ENCODE data around the gene CHCHD6.

The CHCHD6 gene

DNA sequence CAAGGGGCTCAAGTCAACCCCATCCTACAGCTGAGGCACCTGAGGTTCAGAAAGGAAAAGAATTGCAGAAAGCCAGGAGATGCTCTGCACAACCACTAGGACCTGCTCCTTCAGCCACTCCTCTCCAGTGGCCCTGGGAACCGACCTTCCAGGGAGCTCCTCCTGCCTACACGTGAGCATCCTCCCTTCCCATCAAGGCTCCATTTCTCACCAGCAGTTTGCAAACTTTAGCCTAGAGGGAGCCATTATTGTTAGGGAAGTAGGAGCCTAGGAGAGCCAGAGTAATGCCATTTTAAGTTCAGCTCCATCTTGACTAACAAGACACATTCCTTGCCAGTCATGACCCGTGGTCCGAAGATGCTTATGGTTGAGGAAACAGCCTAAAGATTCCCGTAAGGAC, 11.2 kb upstream of the CHCHD6 start:
- no peak overlapping the region for H3K4me3 ChIP-seq (ENCODE audit: low read depth, low read length)
- TF ChIP-seq, protein P1, sequence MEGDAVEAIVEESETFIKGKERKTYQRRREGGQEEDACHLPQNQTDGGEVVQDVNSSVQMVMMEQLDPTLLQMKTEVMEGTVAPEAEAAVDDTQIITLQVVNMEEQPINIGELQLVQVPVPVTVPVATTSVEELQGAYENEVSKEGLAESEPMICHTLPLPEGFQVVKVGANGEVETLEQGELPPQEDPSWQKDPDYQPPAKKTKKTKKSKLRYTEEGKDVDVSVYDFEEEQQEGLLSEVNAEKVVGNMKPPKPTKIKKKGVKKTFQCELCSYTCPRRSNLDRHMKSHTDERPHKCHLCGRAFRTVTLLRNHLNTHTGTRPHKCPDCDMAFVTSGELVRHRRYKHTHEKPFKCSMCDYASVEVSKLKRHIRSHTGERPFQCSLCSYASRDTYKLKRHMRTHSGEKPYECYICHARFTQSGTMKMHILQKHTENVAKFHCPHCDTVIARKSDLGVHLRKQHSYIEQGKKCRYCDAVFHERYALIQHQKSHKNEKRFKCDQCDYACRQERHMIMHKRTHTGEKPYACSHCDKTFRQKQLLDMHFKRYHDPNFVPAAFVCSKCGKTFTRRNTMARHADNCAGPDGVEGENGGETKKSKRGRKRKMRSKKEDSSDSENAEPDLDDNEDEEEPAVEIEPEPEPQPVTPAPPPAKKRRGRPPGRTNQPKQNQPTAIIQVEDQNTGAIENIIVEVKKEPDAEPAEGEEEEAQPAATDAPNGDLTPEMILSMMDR (IDR thresholded peaks at IDR 0.05; ENCODE audit: low read depth, low read length): no peak

DNA sequence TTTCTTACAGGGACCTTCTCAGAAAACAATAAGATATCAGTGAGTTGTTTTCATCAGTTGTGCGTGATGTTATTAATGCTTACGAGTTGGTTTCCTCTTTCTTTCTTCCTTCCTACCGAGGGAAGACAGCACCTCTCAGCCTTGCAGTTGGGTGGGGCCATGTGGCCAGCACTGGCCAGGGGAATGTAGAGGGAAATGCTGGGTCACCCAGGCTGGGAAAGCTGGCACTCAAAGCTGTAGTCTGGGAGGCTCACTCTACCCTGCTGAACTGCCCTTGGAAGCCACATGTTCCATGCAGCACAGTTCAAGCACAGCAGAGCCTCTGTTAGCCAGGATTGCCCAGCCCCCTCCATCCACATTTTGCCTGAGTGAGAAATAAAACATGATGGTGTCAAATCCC, 10.1 kb upstream of the CHCHD6 start:
- H3K4me3 ChIP-seq (ENCODE audit: low read depth, low read length): no peak overlapping the region
- TF ChIP-seq, protein P1 (IDR thresholded peaks at IDR 0.05; ENCODE audit: low read depth, low read length): no peak

DNA sequence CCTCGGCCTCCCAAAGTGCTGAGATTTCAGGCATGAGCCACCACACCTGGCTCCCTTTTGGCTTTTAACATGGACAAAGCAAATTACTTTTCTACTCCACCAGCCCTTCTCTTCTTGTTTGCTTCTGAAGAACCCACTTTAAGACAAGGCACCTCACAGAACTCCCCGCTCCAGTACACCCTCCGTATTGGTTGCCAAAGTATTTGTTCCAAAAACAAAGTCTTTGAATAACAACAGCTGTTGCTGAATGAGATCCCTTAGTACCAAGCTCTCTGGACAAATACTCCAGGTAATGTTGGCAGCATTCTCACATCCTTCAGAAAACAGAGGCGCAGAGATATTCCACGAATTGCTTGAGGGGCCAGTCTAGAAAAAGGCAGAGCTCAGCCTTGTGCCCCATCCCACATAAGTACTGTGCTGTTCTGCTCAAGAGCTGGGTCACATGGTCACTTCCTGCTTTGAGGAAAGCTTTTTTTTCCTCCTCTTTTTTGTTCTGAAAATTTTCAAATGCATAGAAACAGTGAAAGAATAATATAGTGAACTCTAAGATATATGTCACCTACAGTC, 7.3 kb upstream of the CHCHD6 start:
- TF ChIP-seq, protein P1 (IDR thresholded peaks at IDR 0.05; ENCODE audit: low read depth, low read length): no peak

GRCh38 chr3:126699011-126699410, 5.0 kb upstream of the CHCHD6 start:
- no peak overlapping the region for H3K4me3 ChIP-seq (ENCODE audit: low read depth, low read length)
- TF ChIP-seq, protein P1 (IDR thresholded peaks at IDR 0.05; ENCODE audit: low read depth, low read length): no peak

More for the DNA sequence above, 7.3 kb upstream of the CHCHD6 start:
- no peak overlapping the region for H3K4me3 ChIP-seq (ENCODE audit: low read depth, low read length)

DNA sequence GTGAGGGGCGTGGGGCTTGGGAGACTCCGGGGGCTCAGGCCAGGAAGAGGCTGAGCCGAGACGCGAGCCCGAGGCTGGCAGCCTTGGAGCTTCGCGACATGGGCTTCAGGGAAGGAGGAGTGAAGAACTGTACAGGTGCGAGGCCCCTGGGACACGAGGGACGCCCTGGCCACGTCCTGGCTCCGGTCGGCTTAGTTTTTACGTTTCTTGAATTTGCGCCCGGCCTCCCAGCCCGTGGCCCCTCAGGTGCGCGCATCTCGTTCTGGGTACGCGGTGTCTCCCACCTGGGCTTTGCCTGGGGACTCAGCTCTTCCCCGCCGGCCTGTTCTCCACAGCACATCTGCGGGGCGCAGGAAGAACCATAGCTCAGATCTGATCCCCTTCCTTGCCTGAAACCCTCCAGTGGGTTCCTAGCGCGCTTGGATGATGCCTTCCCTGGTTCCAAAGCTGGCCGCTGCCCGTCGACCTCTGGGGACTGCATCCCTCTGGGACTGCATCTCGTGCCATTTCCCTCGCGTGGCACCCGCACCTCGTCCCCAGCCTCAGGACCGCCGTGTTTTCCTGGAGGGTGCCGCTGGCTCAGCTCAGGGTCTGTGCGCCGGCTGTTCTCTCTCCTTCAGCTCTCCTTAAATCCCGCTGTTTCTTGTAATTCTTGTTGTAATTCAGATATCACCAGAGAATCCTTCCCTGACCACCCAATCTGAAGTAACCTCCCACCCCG, 614 bp downstream of the CHCHD6 start:
- TF ChIP-seq, protein P1 (IDR thresholded peaks at IDR 0.05; ENCODE audit: low read depth, low read length): no peak
- peak overlapping the region; percentile 84 for H3K4me3 ChIP-seq (ENCODE audit: low read depth, low read length)

- no peak overlapping the region for H3K4me3 ChIP-seq (ENCODE audit: low read depth, low read length)
- TF ChIP-seq, protein P1 (IDR thresholded peaks at IDR 0.05; ENCODE audit: low read depth, low read length): no peak
Observed at GRCh38 chr3:126706631-126707030, 2.6 kb downstream of the CHCHD6 start.

DNA sequence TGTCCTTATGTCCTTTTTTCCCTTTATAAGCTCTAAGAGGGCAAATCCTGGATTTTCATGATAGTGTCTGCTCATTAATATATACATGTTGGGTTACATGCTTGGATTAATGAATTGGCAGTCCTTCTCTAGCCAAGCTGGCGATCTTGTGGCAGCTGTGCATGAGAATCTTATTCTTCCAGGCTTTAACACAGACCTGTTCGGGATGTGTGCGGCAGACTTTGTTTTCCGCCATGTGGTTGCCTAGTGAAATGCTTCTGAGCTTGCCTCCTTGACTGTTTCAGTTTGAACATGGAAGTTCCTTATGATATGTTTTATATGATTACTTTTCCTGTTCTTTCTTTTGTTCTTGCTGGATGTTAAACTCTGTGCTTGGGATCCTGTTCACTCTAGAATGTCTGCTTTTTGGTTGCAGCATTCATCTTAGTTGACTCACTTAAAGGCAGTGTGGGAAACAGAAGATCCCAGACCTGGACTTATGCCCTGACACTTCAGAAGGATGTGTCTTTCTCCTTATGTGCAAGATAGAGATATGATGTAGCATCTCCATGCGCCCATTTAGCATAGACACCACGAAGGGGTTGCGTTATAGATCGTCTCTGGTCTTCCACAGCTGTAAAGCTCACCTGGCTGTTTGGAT, 7.2 kb downstream of the CHCHD6 start:
- no peak overlapping the region for H3K4me3 ChIP-seq (ENCODE audit: low read depth, low read length)
- TF ChIP-seq, protein P1 (IDR thresholded peaks at IDR 0.05; ENCODE audit: low read depth, low read length): no peak

Data from WI38 (cell line).